ENCODE data around the gene FYCO1.

FYCO1 gene

GRCh38 chr3:45976191-45977091, 19.2 kb downstream of the FYCO1 start:
- H3K27ac ChIP-seq (ENCODE audit: insufficient read depth, low read depth, low read length, poor library complexity, severe bottlenecking) = no peak overlapping the region
- H3K36me3 ChIP-seq (ENCODE audit: control insufficient read depth, insufficient read depth, low read length) = peaks cover 21% of the 10 kb centered on the region
- H3K9me3 ChIP-seq (ENCODE audit: control insufficient read depth, low read length) = no peaks in the 10 kb centered on the region
- H3K4me1 ChIP-seq (ENCODE audit: control insufficient read depth, insufficient read depth, low read length) = no peaks in the 10 kb centered on the region
- H3K4me3 ChIP-seq (ENCODE audit: insufficient read depth, low read depth, low read length) = no peak overlapping the region
- 94 to 96% methylated on average over 6 of the region's 6 CpGs for WGBS, 2 experiments
- no peaks in the 10 kb centered on the region for H3K27me3 ChIP-seq (ENCODE audit: control insufficient read depth, insufficient read depth, low read length, poor library complexity, severe bottlenecking)

GRCh38 chr3:45975686-45976085, 19.9 kb downstream of the FYCO1 start:
- no peak overlapping the region for H3K27ac ChIP-seq (ENCODE audit: insufficient read depth, low read depth, low read length, poor library complexity, severe bottlenecking)
- H3K4me1 ChIP-seq (ENCODE audit: control insufficient read depth, insufficient read depth, low read length) = no peaks in the 10 kb centered on the region
- H3K27me3 ChIP-seq (ENCODE audit: control insufficient read depth, insufficient read depth, low read length, poor library complexity, severe bottlenecking) = no peaks in the 10 kb centered on the region
- WGBS, 2 experiments = 93 to 96% methylated on average over 5 of the region's 5 CpGs
- no peak overlapping the region for H3K4me3 ChIP-seq (ENCODE audit: insufficient read depth, low read depth, low read length)
- H3K36me3 ChIP-seq (ENCODE audit: control insufficient read depth, insufficient read depth, low read length) = peaks cover 14% of the 10 kb centered on the region
- no peaks in the 10 kb centered on the region for H3K9me3 ChIP-seq (ENCODE audit: control insufficient read depth, low read length)

- Histone ChIP-seq H3K36me3 (ENCODE audit: control insufficient read depth, insufficient read depth, low read length) (peaks cover 12% of the 10 kb centered on the region), H3K9me3 (ENCODE audit: control insufficient read depth, low read length) (no peaks in the 10 kb centered on the region), H3K4me3 (ENCODE audit: insufficient read depth, low read depth, low read length) (no peak overlapping the region), H3K27me3 (ENCODE audit: control insufficient read depth, insufficient read depth, low read length, poor library complexity, severe bottlenecking) (no peaks in the 10 kb centered on the region), H3K27ac (ENCODE audit: insufficient read depth, low read depth, low read length, poor library complexity, severe bottlenecking) (no peak overlapping the region), H3K4me1 (ENCODE audit: control insufficient read depth, insufficient read depth, low read length) (no peaks in the 10 kb centered on the region)
- 74 to 83% methylated on average over 4 of the region's 4 CpGs for WGBS, 2 experiments
Measured at GRCh38 chr3:45974686-45975085, 20.9 kb downstream of the FYCO1 start.

- H3K27me3 ChIP-seq (ENCODE audit: control insufficient read depth, insufficient read depth, low read length, poor library complexity, severe bottlenecking) = no peaks in the 10 kb centered on the region
- no peak overlapping the region for H3K4me3 ChIP-seq (ENCODE audit: insufficient read depth, low read depth, low read length)
- peaks cover 8% of the 10 kb centered on the region for H3K36me3 ChIP-seq (ENCODE audit: control insufficient read depth, insufficient read depth, low read length)
- WGBS, 2 experiments = 92 to 95% methylated on average over 6 of the region's 6 CpGs
- H3K9me3 ChIP-seq (ENCODE audit: control insufficient read depth, low read length) = no peaks in the 10 kb centered on the region
- no peaks in the 10 kb centered on the region for H3K4me1 ChIP-seq (ENCODE audit: control insufficient read depth, insufficient read depth, low read length)
- H3K27ac ChIP-seq (ENCODE audit: insufficient read depth, low read depth, low read length, poor library complexity, severe bottlenecking) = no peak overlapping the region
Measured at GRCh38 chr3:45972534-45973402, 22.9 kb downstream of the FYCO1 start.

- H3K27ac ChIP-seq (ENCODE audit: insufficient read depth, low read depth, low read length, poor library complexity, severe bottlenecking) = no peak overlapping the region
- H3K36me3 ChIP-seq (ENCODE audit: control insufficient read depth, insufficient read depth, low read length) = peaks cover 21% of the 10 kb centered on the region
- H3K27me3 ChIP-seq (ENCODE audit: control insufficient read depth, insufficient read depth, low read length, poor library complexity, severe bottlenecking) = no peaks in the 10 kb centered on the region
- no peak overlapping the region for H3K4me3 ChIP-seq (ENCODE audit: insufficient read depth, low read depth, low read length)
- no peaks in the 10 kb centered on the region for H3K4me1 ChIP-seq (ENCODE audit: control insufficient read depth, insufficient read depth, low read length)
- no peaks in the 10 kb centered on the region for H3K9me3 ChIP-seq (ENCODE audit: control insufficient read depth, low read length)
- WGBS, 2 experiments = 93 to 96% methylated on average over 3 of the region's 3 CpGs
Measured at GRCh38 chr3:45969953-45970352, 25.7 kb downstream of the FYCO1 start.

- H3K4me3 ChIP-seq (ENCODE audit: insufficient read depth, low read depth, low read length) = no peak overlapping the region
- H3K4me1 ChIP-seq (ENCODE audit: control insufficient read depth, insufficient read depth, low read length) = no peaks in the 10 kb centered on the region
- H3K9me3 ChIP-seq (ENCODE audit: control insufficient read depth, low read length) = no peaks in the 10 kb centered on the region
- no peaks in the 10 kb centered on the region for H3K27me3 ChIP-seq (ENCODE audit: control insufficient read depth, insufficient read depth, low read length, poor library complexity, severe bottlenecking)
- peaks cover 29% of the 10 kb centered on the region for H3K36me3 ChIP-seq (ENCODE audit: control insufficient read depth, insufficient read depth, low read length)
- H3K27ac ChIP-seq (ENCODE audit: insufficient read depth, low read depth, low read length, poor library complexity, severe bottlenecking) = no peak overlapping the region
- 95 to 96% methylated on average over 2 to 3 of the region's 3 CpGs for WGBS, 2 experiments
Measured at GRCh38 chr3:45969116-45969515, 26.5 kb downstream of the FYCO1 start.

- Histone ChIP-seq H3K27me3 (ENCODE audit: control insufficient read depth, insufficient read depth, low read length, poor library complexity, severe bottlenecking) (no peaks in the 10 kb centered on the region), H3K9me3 (ENCODE audit: control insufficient read depth, low read length) (no peaks in the 10 kb centered on the region), H3K4me3 (ENCODE audit: insufficient read depth, low read depth, low read length) (no peak overlapping the region), H3K4me1 (ENCODE audit: control insufficient read depth, insufficient read depth, low read length) (no peaks in the 10 kb centered on the region), H3K27ac (ENCODE audit: insufficient read depth, low read depth, low read length, poor library complexity, severe bottlenecking) (no peak overlapping the region), H3K36me3 (ENCODE audit: control insufficient read depth, insufficient read depth, low read length) (peaks cover 29% of the 10 kb centered on the region)
- WGBS, 2 experiments = 94 to 95% methylated on average over 2 of the region's 2 CpGs
Measured at GRCh38 chr3:45968706-45969105, 26.9 kb downstream of the FYCO1 start.

- Histone ChIP-seq H3K4me1 (ENCODE audit: control insufficient read depth, insufficient read depth, low read length) (no peaks in the 10 kb centered on the region), H3K4me3 (ENCODE audit: insufficient read depth, low read depth, low read length) (no peak overlapping the region), H3K9me3 (ENCODE audit: control insufficient read depth, low read length) (no peaks in the 10 kb centered on the region), H3K36me3 (ENCODE audit: control insufficient read depth, insufficient read depth, low read length) (peaks cover 34% of the 10 kb centered on the region), H3K27me3 (ENCODE audit: control insufficient read depth, insufficient read depth, low read length, poor library complexity, severe bottlenecking) (no peaks in the 10 kb centered on the region), H3K27ac (ENCODE audit: insufficient read depth, low read depth, low read length, poor library complexity, severe bottlenecking) (no peak overlapping the region)
- 93 to 94% methylated on average over 9 of the region's 9 CpGs for WGBS, 2 experiments
Measured at GRCh38 chr3:45968149-45968548, 27.5 kb downstream of the FYCO1 start.

GRCh38 chr3:45967724-45968123, 27.9 kb downstream of the FYCO1 start:
- no peaks in the 10 kb centered on the region for H3K9me3 ChIP-seq (ENCODE audit: control insufficient read depth, low read length)
- no peaks in the 10 kb centered on the region for H3K27me3 ChIP-seq (ENCODE audit: control insufficient read depth, insufficient read depth, low read length, poor library complexity, severe bottlenecking)
- H3K27ac ChIP-seq (ENCODE audit: insufficient read depth, low read depth, low read length, poor library complexity, severe bottlenecking) = no peak overlapping the region
- H3K4me3 ChIP-seq (ENCODE audit: insufficient read depth, low read depth, low read length) = no peak overlapping the region
- no peaks in the 10 kb centered on the region for H3K4me1 ChIP-seq (ENCODE audit: control insufficient read depth, insufficient read depth, low read length)
- 92 to 93% methylated on average over 8 of the region's 8 CpGs for WGBS, 2 experiments
- peaks cover 37% of the 10 kb centered on the region for H3K36me3 ChIP-seq (ENCODE audit: control insufficient read depth, insufficient read depth, low read length)

- H3K27me3 ChIP-seq (ENCODE audit: control insufficient read depth, insufficient read depth, low read length, poor library complexity, severe bottlenecking) = no peaks in the 10 kb centered on the region
- H3K36me3 ChIP-seq (ENCODE audit: control insufficient read depth, insufficient read depth, low read length) = peaks cover 43% of the 10 kb centered on the region
- H3K27ac ChIP-seq (ENCODE audit: insufficient read depth, low read depth, low read length, poor library complexity, severe bottlenecking) = no peak overlapping the region
- WGBS, 2 experiments = 92% methylated on average over 16 of the region's 16 CpGs
- no peaks in the 10 kb centered on the region for H3K4me1 ChIP-seq (ENCODE audit: control insufficient read depth, insufficient read depth, low read length)
- H3K4me3 ChIP-seq (ENCODE audit: insufficient read depth, low read depth, low read length) = no peak overlapping the region
- H3K9me3 ChIP-seq (ENCODE audit: control insufficient read depth, low read length) = no peaks in the 10 kb centered on the region
Measured at GRCh38 chr3:45966950-45967640, 28.5 kb downstream of the FYCO1 start.

Data from ectodermal cell (in vitro differentiated cells).